ENCODE measurements around the gene MREG.

MREG gene

GRCh38 chr2:216013080-216013909 lies at the start of gene MREG:
MREG (minus strand) TSS chr2:216013551; CDS start chr2:216013327, 224 bp downstream.
- peak; percentile 65 to 74 (median 69) for DNase-seq (ENCODE audit: low read depth in 2 of 3, low spot score in 2 of 3)

GRCh38 chr2:216059233-216059834 lies 46.0 kb upstream of the MREG start:
- no peak for DNase-seq (ENCODE audit: low read depth in 2 of 3, low spot score in 2 of 3)

GRCh38 chr2:216057688-216058193 lies 44.4 kb upstream of the MREG start:
- DNase-seq (ENCODE audit: low read depth in 2 of 3, low spot score in 2 of 3): peak in 2 of 3 experiments; percentile 19 to 23

- no peak for DNase-seq (ENCODE audit: low read depth in 2 of 3, low spot score in 2 of 3)
These were observed 43.4 kb upstream of the MREG start for GRCh38 chr2:216056739-216057138.

GRCh38 chr2:216055680-216056079 lies 42.3 kb upstream of the MREG start:
- DNase-seq (ENCODE audit: low read depth in 2 of 3, low spot score in 2 of 3): no peak

- DNase-seq (ENCODE audit: low read depth in 2 of 3, low spot score in 2 of 3): no peak
These were observed 39.1 kb upstream of the MREG start for GRCh38 chr2:216052420-216052819.

- DNase-seq (ENCODE audit: low read depth in 2 of 3, low spot score in 2 of 3): no peak
These were observed 38.0 kb upstream of the MREG start for GRCh38 chr2:216051350-216051749.

- DNase-seq (ENCODE audit: low read depth in 2 of 3, low spot score in 2 of 3): no peak
These were observed 36.1 kb upstream of the MREG start for GRCh38 chr2:216049452-216049851.

GRCh38 chr2:216047397-216047796 lies 34.0 kb upstream of the MREG start:
- DNase-seq (ENCODE audit: low read depth in 2 of 3, low spot score in 2 of 3): no peak

- DNase-seq (ENCODE audit: low read depth in 2 of 3, low spot score in 2 of 3): no peak
These were observed 31.6 kb upstream of the MREG start for GRCh38 chr2:216044883-216045486.

GRCh38 chr2:216043949-216044348 lies 30.6 kb upstream of the MREG start:
- DNase-seq (ENCODE audit: low read depth in 2 of 3, low spot score in 2 of 3): no peak

GRCh38 chr2:216041438-216041837 lies 28.1 kb upstream of the MREG start:
- DNase-seq (ENCODE audit: low read depth in 2 of 3, low spot score in 2 of 3): no peak

- DNase-seq (ENCODE audit: low read depth in 2 of 3, low spot score in 2 of 3): no peak
These were observed 26.6 kb upstream of the MREG start for GRCh38 chr2:216039918-216040317.

- peak; percentile 43 to 75 (median 61) for DNase-seq (ENCODE audit: low read depth in 2 of 3, low spot score in 2 of 3)
These were observed 20.7 kb upstream of the MREG start for GRCh38 chr2:216034065-216034464.

GRCh38 chr2:216033403-216033802 lies 20.1 kb upstream of the MREG start:
- no peak for DNase-seq (ENCODE audit: low read depth in 2 of 3, low spot score in 2 of 3)

GRCh38 chr2:216031960-216032689 lies 18.8 kb upstream of the MREG start:
- DNase-seq (ENCODE audit: low read depth in 2 of 3, low spot score in 2 of 3): no peak

GRCh38 chr2:216030216-216030615 lies 16.9 kb upstream of the MREG start:
- DNase-seq (ENCODE audit: low read depth in 2 of 3, low spot score in 2 of 3): no peak

GRCh38 chr2:216029416-216030129 lies 16.2 kb upstream of the MREG start:
- DNase-seq (ENCODE audit: low read depth in 2 of 3, low spot score in 2 of 3): no peak

GRCh38 chr2:216024779-216025336 lies 11.5 kb upstream of the MREG start:
- no peak for DNase-seq (ENCODE audit: low read depth in 2 of 3, low spot score in 2 of 3)

GRCh38 chr2:216023055-216023648 lies 9.8 kb upstream of the MREG start:
- no peak for DNase-seq (ENCODE audit: low read depth in 2 of 3, low spot score in 2 of 3)

Measured in activated CD8-positive, alpha-beta memory T cell treated with anti-CD3 and anti-CD28 coated beads for 48 hours (primary cell).